GM23338 (cell line): Measurements from ENCODE around the gene TMEM135. TPM values are rescaled to one million over a fixed set of nuclear protein-coding genes. Genes with fewer than 3 reads are reported as not detected.

Experiments
- ATAC-seq: fragments of 200-7000 bp; cut with Tn5 transposase; 3 replicates; pipeline ENCODE4 v1.9.1; 2020
- DNase-seq: peaks from one replicate; pipeline ENCODE4 v3.0.0-alpha.2; 2015; ENCODE audit warnings: low spot score
- H2AFZ ChIP-seq: fragments of 200-600 bp; sonication (generic); 2 replicates; pipeline ENCODE4 v1.8.0; 2016; ENCODE audit warnings: antibody characterized with exemption, mild to moderate bottlenecking, moderate library complexity
- H3F3A ChIP-seq: fragments of 200-600 bp; sonication (generic); replicated peaks from 2 replicates; pipeline ENCODE4 v1.8.0; 2017; ENCODE audit warnings: antibody characterized with exemption, mixed run types, low read depth
- H3K27ac ChIP-seq: fragments of 200-600 bp; sonication (generic); 2 replicates; pipeline ENCODE4 v1.6.1; 2016; ENCODE audit warnings: low read depth
- H3K27me3 ChIP-seq: fragments of 200-600 bp; sonication (generic); 2 replicates; pipeline ENCODE4 v1.8.0; 2016; ENCODE audit warnings: mild to moderate bottlenecking, mixed run types, moderate library complexity; ENCODE audit not compliant: insufficient read depth
- H3K36me3 ChIP-seq: fragments of 200-600 bp; sonication (generic); 2 replicates; pipeline ENCODE4 v1.8.0; 2016; ENCODE audit warnings: mild to moderate bottlenecking; ENCODE audit not compliant: insufficient read depth
- H3K4me1 ChIP-seq: fragments of 200-600 bp; sonication (generic); 2 replicates; pipeline ENCODE4 v1.8.0; 2016; ENCODE audit warnings: mild to moderate bottlenecking, moderate library complexity; ENCODE audit not compliant: insufficient read depth
- H3K4me2 ChIP-seq: fragments of 200-600 bp; sonication (generic); 2 replicates; pipeline ENCODE4 v1.7.1; 2017; ENCODE audit warnings: mixed run types
- H3K4me3 ChIP-seq: fragments of 200-600 bp; sonication (generic); 2 replicates; pipeline ENCODE4 v1.6.1; 2016; ENCODE audit warnings: mixed run types
- H3K79me2 ChIP-seq: fragments of 200-600 bp; sonication (generic); replicated peaks from 2 replicates; pipeline ENCODE4 v1.8.0; 2017; ENCODE audit warnings: mild to moderate bottlenecking; ENCODE audit not compliant: insufficient read depth
- H3K9me2 ChIP-seq: fragments of 200-600 bp; sonication (generic); 2 replicates; pipeline ENCODE4 v1.8.0; 2017; ENCODE audit not compliant: insufficient read depth
- H4K20me1 ChIP-seq: fragments of 200-600 bp; sonication (generic); replicated peaks from 2 replicates; pipeline ENCODE4 v1.8.0; 2017; ENCODE audit warnings: mild to moderate bottlenecking; ENCODE audit not compliant: insufficient read depth
- H3K27ac Mint-ChIP-seq: 2 replicates; pipeline ENCODE4 v1.8.0; 2020; ENCODE audit warnings: inconsistent platforms, mild to moderate bottlenecking, moderate library complexity, mixed read lengths
- H3K27me3 Mint-ChIP-seq: 3 replicates; pipeline ENCODE4 v1.8.0; 2022; ENCODE audit warnings: low read depth, mild to moderate bottlenecking, moderate library complexity, mixed read lengths, inconsistent platforms; ENCODE audit not compliant: insufficient read depth, poor library complexity
- H3K36me3 Mint-ChIP-seq: 3 replicates; pipeline ENCODE4 v1.8.0; 2021; ENCODE audit warnings: low read depth, mild to moderate bottlenecking, inconsistent platforms, moderate library complexity, mixed read lengths
- H3K4me1 Mint-ChIP-seq: 3 replicates; pipeline ENCODE4 v1.8.0; 2020; ENCODE audit warnings: mild to moderate bottlenecking, inconsistent platforms, mixed read lengths
- H3K4me3 Mint-ChIP-seq: 3 replicates; pipeline ENCODE4 v1.8.0; 2021; ENCODE audit warnings: moderate library complexity, mild to moderate bottlenecking, inconsistent platforms, mixed read lengths
- H3K9me3 Mint-ChIP-seq: 3 replicates; pipeline ENCODE4 v1.8.0; 2020; ENCODE audit warnings: moderate library complexity, mild to moderate bottlenecking, inconsistent platforms, mixed read lengths
- CREB1 ChIP-seq: fragments of 250-450 bp; sonication (Bioruptor Pico); IDR thresholded peaks from 2 replicates; pipeline ENCODE4 v1.5.0; 2020; ENCODE audit warnings: low read depth, mild to moderate bottlenecking, moderate library complexity
- EZH2 ChIP-seq: fragments of 200-600 bp; sonication (generic); IDR thresholded peaks from one replicate; pipeline ENCODE4 v1.8.0; 2017; ENCODE audit warnings: antibody characterized with exemption, mild to moderate bottlenecking, low read depth; ENCODE audit not compliant: unreplicated experiment
- EZH2phosphoT487 ChIP-seq: fragments of 200-600 bp; sonication (generic); IDR thresholded peaks from one replicate; pipeline ENCODE4 v1.8.1; 2018; ENCODE audit warnings: antibody characterized with exemption; ENCODE audit not compliant: unreplicated experiment
- JUNB ChIP-seq: IDR thresholded peaks from one replicate; pipeline ENCODE4 v1.6.1; 2016; ENCODE audit warnings: antibody characterized with exemption; ENCODE audit not compliant: unreplicated experiment
- NANOG ChIP-seq: IDR thresholded peaks from 2 replicates; pipeline ENCODE4 v1.6.1; 2016; ENCODE audit warnings: antibody characterized with exemption, borderline replicate concordance
- STAT1 ChIP-seq: IDR thresholded peaks from one replicate; pipeline ENCODE4 v1.6.1; 2016; ENCODE audit warnings: antibody characterized with exemption; ENCODE audit not compliant: unreplicated experiment
- ZNF331 ChIP-seq: fragments of 250-450 bp; sonication (Bioruptor Pico); IDR thresholded peaks from 2 replicates; pipeline ENCODE4 v1.5.0; 2020; ENCODE audit warnings: low read depth, mild to moderate bottlenecking, moderate library complexity
- polyA plus RNA-seq: library from polyadenylated mRNA; unstranded; fragments of >200 nt; fragmentation: Nextera tagmentation; extraction: Ambion mirVana; gene quantifications from 2 replicates; pipeline ENCODE4 v1.2.1, GENCODE V29; 2016
- total RNA-seq: library from RNA; depleted of rRNA; stranded (reverse); fragments of >200 nt; shearing (Covaris generic); gene quantifications from 2 replicates; pipeline ENCODE4 v1.2.3, GENCODE V29; 2014
- TF ChIP-seq, protein P1 (sequence below): IDR thresholded peaks from one replicate; pipeline ENCODE4 v1.6.1; 2018; ENCODE audit warnings: antibody characterized with exemption; ENCODE audit not compliant: unreplicated experiment
- TF ChIP-seq, protein P2 (sequence below): fragments of 250-450 bp; sonication (Bioruptor Pico); IDR thresholded peaks from 2 replicates; pipeline ENCODE4 v1.5.0; 2020; ENCODE audit warnings: mild to moderate bottlenecking, moderate library complexity
- TF ChIP-seq, protein P3 (sequence below): IDR thresholded peaks from 2 replicates; pipeline ENCODE4 v1.6.1; 2016; ENCODE audit warnings: antibody characterized with exemption

The TMEM135 gene
- total and polyA plus RNA-seq, 2 experiments from 2014 or later = 23.4 to 49.9 TPM

DNA sequence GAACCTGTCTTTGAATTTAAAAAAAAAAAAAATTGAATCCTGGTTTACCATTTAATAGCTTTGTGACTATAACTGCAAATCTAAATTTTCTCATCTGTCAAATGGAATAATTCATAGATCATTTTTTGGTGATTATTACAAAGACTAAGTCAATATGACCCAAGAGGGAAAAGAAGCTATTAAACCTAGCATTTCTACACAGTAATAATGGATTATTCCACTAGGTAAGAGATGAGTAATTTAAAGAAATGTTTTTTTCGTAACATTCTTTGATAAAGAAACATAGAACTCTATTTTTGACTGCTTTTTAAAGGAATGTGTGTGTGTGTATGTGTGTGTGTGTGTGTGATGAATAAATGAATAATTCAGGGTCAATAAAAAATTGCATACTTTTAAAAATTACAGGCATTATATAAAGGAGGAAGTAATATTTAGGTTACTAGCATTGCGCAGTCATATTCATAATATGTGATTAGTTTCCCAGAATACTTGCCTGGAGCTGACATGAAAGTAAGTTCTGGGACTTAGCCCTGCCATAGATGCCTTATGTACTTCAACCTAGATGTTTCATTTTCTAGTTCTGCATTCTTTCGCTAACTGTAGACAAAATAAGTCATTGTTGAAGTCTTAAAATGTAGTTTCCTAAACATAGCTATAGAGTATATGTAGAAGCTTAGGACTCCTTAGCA is 72.9 kb downstream of the TMEM135 start:
- no peak for DNase-seq
- ATAC-seq = no peak
- H3K27ac ChIP-seq = no peak overlapping the region
- H3K36me3 ChIP-seq = no peaks in the 10 kb centered on the region
- H3K79me2 ChIP-seq = peaks cover 17% of the 10 kb centered on the region
- H3K27me3 Mint-ChIP-seq = no peaks in the 10 kb centered on the region
- no peak overlapping the region for H3K4me2 ChIP-seq
- no peak overlapping the region for H3K4me3 Mint-ChIP-seq
- H2AFZ ChIP-seq = no peak overlapping the region
- no peaks in the 10 kb centered on the region for H3K36me3 Mint-ChIP-seq
- no peaks in the 10 kb centered on the region for H3K4me1 Mint-ChIP-seq
- H3K4me1 ChIP-seq = no peaks in the 10 kb centered on the region
- H3K9me3 Mint-ChIP-seq = 0 out of 3 replicates have a peak, but pooled peaks cover 3% of the 10 kb centered on the region
- H3K4me3 ChIP-seq = no peak overlapping the region
- no peaks in the 10 kb centered on the region for H3K27me3 ChIP-seq
- no peaks in the 10 kb centered on the region for H3K9me2 ChIP-seq
- no peaks in the 10 kb centered on the region for H3F3A ChIP-seq
- TF ChIP-seq ZNF331 (no peak), STAT1 (no peak), NANOG (no peak), EZH2 (no peak), EZH2phosphoT487 (no peak), JUNB (no peak), CREB1 (CRISPR knock-in tag) (no peak)
- TF ChIP-seq, protein P1, sequence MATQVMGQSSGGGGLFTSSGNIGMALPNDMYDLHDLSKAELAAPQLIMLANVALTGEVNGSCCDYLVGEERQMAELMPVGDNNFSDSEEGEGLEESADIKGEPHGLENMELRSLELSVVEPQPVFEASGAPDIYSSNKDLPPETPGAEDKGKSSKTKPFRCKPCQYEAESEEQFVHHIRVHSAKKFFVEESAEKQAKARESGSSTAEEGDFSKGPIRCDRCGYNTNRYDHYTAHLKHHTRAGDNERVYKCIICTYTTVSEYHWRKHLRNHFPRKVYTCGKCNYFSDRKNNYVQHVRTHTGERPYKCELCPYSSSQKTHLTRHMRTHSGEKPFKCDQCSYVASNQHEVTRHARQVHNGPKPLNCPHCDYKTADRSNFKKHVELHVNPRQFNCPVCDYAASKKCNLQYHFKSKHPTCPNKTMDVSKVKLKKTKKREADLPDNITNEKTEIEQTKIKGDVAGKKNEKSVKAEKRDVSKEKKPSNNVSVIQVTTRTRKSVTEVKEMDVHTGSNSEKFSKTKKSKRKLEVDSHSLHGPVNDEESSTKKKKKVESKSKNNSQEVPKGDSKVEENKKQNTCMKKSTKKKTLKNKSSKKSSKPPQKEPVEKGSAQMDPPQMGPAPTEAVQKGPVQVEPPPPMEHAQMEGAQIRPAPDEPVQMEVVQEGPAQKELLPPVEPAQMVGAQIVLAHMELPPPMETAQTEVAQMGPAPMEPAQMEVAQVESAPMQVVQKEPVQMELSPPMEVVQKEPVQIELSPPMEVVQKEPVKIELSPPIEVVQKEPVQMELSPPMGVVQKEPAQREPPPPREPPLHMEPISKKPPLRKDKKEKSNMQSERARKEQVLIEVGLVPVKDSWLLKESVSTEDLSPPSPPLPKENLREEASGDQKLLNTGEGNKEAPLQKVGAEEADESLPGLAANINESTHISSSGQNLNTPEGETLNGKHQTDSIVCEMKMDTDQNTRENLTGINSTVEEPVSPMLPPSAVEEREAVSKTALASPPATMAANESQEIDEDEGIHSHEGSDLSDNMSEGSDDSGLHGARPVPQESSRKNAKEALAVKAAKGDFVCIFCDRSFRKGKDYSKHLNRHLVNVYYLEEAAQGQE = no peak
- TF ChIP-seq, protein P2, sequence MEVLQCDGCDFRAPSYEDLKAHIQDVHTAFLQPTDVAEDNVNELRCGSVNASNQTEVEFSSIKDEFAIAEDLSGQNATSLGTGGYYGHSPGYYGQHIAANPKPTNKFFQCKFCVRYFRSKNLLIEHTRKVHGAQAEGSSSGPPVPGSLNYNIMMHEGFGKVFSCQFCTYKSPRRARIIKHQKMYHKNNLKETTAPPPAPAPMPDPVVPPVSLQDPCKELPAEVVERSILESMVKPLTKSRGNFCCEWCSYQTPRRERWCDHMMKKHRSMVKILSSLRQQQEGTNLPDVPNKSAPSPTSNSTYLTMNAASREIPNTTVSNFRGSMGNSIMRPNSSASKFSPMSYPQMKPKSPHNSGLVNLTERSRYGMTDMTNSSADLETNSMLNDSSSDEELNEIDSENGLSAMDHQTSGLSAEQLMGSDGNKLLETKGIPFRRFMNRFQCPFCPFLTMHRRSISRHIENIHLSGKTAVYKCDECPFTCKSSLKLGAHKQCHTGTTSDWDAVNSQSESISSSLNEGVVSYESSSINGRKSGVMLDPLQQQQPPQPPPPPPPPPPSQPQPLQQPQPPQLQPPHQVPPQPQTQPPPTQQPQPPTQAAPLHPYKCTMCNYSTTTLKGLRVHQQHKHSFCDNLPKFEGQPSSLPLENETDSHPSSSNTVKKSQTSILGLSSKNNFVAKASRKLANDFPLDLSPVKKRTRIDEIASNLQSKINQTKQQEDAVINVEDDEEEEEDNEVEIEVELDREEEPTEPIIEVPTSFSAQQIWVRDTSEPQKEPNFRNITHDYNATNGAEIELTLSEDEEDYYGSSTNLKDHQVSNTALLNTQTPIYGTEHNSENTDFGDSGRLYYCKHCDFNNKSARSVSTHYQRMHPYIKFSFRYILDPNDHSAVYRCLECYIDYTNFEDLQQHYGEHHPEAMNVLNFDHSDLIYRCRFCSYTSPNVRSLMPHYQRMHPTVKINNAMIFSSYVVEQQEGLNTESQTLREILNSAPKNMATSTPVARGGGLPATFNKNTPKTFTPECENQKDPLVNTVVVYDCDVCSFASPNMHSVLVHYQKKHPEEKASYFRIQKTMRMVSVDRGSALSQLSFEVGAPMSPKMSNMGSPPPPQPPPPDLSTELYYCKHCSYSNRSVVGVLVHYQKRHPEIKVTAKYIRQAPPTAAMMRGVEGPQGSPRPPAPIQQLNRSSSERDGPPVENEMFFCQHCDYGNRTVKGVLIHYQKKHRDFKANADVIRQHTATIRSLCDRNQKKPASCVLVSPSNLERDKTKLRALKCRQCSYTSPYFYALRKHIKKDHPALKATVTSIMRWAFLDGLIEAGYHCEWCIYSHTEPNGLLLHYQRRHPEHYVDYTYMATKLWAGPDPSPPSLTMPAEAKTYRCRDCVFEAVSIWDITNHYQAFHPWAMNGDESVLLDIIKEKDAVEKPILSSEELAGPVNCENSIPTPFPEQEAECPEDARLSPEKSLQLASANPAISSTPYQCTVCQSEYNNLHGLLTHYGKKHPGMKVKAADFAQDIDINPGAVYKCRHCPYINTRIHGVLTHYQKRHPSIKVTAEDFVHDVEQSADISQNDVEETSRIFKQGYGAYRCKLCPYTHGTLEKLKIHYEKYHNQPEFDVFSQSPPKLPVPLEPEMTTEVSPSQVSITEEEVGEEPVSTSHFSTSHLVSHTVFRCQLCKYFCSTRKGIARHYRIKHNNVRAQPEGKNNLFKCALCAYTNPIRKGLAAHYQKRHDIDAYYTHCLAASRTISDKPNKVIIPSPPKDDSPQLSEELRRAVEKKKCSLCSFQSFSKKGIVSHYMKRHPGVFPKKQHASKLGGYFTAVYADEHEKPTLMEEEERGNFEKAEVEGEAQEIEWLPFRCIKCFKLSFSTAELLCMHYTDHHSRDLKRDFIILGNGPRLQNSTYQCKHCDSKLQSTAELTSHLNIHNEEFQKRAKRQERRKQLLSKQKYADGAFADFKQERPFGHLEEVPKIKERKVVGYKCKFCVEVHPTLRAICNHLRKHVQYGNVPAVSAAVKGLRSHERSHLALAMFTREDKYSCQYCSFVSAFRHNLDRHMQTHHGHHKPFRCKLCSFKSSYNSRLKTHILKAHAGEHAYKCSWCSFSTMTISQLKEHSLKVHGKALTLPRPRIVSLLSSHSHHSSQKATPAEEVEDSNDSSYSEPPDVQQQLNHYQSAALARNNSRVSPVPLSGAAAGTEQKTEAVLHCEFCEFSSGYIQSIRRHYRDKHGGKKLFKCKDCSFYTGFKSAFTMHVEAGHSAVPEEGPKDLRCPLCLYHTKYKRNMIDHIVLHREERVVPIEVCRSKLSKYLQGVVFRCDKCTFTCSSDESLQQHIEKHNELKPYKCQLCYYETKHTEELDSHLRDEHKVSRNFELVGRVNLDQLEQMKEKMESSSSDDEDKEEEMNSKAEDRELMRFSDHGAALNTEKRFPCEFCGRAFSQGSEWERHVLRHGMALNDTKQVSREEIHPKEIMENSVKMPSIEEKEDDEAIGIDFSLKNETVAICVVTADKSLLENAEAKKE (CRISPR knock-in tag) = no peak
- TF ChIP-seq, protein P3, sequence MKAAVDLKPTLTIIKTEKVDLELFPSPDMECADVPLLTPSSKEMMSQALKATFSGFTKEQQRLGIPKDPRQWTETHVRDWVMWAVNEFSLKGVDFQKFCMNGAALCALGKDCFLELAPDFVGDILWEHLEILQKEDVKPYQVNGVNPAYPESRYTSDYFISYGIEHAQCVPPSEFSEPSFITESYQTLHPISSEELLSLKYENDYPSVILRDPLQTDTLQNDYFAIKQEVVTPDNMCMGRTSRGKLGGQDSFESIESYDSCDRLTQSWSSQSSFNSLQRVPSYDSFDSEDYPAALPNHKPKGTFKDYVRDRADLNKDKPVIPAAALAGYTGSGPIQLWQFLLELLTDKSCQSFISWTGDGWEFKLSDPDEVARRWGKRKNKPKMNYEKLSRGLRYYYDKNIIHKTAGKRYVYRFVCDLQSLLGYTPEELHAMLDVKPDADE = no peak
- H3K27ac Mint-ChIP-seq = no peak overlapping the region
- H4K20me1 ChIP-seq = no peaks in the 10 kb centered on the region; the same call in 1 of the 2 replicates
